Natural killer cell treated with Interleukin-12 subunit alpha and Interleukin-12 subunit beta and Interleukin-15 and Interleukin-18, amount 100 ng/mL, for 72 hours (primary cell): ENCODE measurements around the gene FAM83B. TPM values are rescaled to one million over a fixed set of nuclear protein-coding genes. Genes with fewer than 3 reads are reported as not detected.

Experiments
- ATAC-seq, 2 donors: fragments of 150-1000 bp; cut with Tn5 transposase in 1 of 2; sonication (Bioruptor Pico), chemical (Tn5 transposase) in 1 of 2; 2 replicates each; pipeline ENCODE4 v1.10.0; 2021
- DNase-seq: peaks from one replicate; pipeline ENCODE4 v3.0.0; 2022; ENCODE audit warnings: low spot score
- H3K27ac Mint-ChIP-seq, 2 donors: 1 replicate in 1 of 2; 2 replicates in 1 of 2; pipeline ENCODE4 v1.8.0; 2022; ENCODE audit warnings: mixed read lengths in 2 of 2, mild to moderate bottlenecking in 1 of 2, moderate library complexity in 1 of 2
- H3K27me3 Mint-ChIP-seq, 2 donors: 1 replicate in 1 of 2; 2 replicates in 1 of 2; pipeline ENCODE4 v1.8.0; 2022; ENCODE audit warnings: mixed read lengths in 2 of 2
- H3K36me3 Mint-ChIP-seq: one replicate; pipeline ENCODE4 v1.8.0; 2022; ENCODE audit warnings: mixed read lengths
- H3K4me1 Mint-ChIP-seq, 2 donors: 1 replicate in 1 of 2; 2 replicates in 1 of 2; pipeline ENCODE4 v1.8.0; 2022; ENCODE audit warnings: low read depth in 2 of 2, mixed read lengths in 2 of 2, mild to moderate bottlenecking in 1 of 2
- H3K4me3 Mint-ChIP-seq: one replicate; pipeline ENCODE4 v1.8.0; 2022; ENCODE audit warnings: mixed read lengths
- H3K9me3 Mint-ChIP-seq: 2 replicates; pipeline ENCODE4 v1.8.0; 2022; ENCODE audit warnings: mixed read lengths
- total RNA-seq, 2 donors: library from RNA; stranded (reverse); gene quantifications; one replicate each; pipeline ENCODE4 v1.2.3, GENCODE V29; 2022

The FAM83B gene
- total RNA-seq, 2 donors from 2014 or later, result not detected

- no peak for ATAC-seq
- H3K4me3 Mint-ChIP-seq, result no peak overlapping the region
- no peak overlapping the region for H3K27ac Mint-ChIP-seq
- no peaks in the 10 kb centered on the region for H3K9me3 Mint-ChIP-seq
- no peaks in the 10 kb centered on the region for H3K27me3 Mint-ChIP-seq
- H3K4me1 Mint-ChIP-seq, result no peaks in the 10 kb centered on the region
- DNase-seq, result no peak
- H3K36me3 Mint-ChIP-seq, result no peaks in the 10 kb centered on the region
Observed at GRCh38 chr6:54897462-54898189, 51.1 kb downstream of the FAM83B start.

GRCh38 chr6:54898767-54899166 is 52.2 kb downstream of the FAM83B start:
- Mint-ChIP-seq H3K27ac (no peak overlapping the region), H3K27me3 (no peaks in the 10 kb centered on the region), H3K4me1 (no peaks in the 10 kb centered on the region), H3K36me3 (no peaks in the 10 kb centered on the region), H3K9me3 (no peaks in the 10 kb centered on the region), H3K4me3 (no peak overlapping the region)
- ATAC-seq (no peak), DNase-seq (no peak)

GRCh38 chr6:54899442-54899841 is 52.9 kb downstream of the FAM83B start:
- Mint-ChIP-seq H3K27me3 (peaks cover 0 to 2% of the 10 kb centered on the region in 2 donors), H3K4me3 (no peak overlapping the region), H3K9me3 (no peaks in the 10 kb centered on the region), H3K27ac (no peak overlapping the region), H3K4me1 (no peaks in the 10 kb centered on the region), H3K36me3 (no peaks in the 10 kb centered on the region)
- DNase-seq, result no peak
- ATAC-seq, result no peak

- Mint-ChIP-seq H3K4me3 (no peak overlapping the region), H3K4me1 (no peaks in the 10 kb centered on the region), H3K27me3 (peaks cover 5 to 7% of the 10 kb centered on the region in 2 donors), H3K27ac (no peak overlapping the region), H3K9me3 (no peaks in the 10 kb centered on the region), H3K36me3 (no peaks in the 10 kb centered on the region)
- ATAC-seq, result no peak
- no peak for DNase-seq
Observed at GRCh38 chr6:54899986-54900385, 53.4 kb downstream of the FAM83B start.

- ATAC-seq, result no peak
- DNase-seq, result no peak
- H3K4me1 Mint-ChIP-seq, result no peaks in the 10 kb centered on the region
- H3K27ac Mint-ChIP-seq, result no peak overlapping the region
- peaks cover 5 to 7% of the 10 kb centered on the region in 2 donors for H3K27me3 Mint-ChIP-seq
- no peaks in the 10 kb centered on the region for H3K9me3 Mint-ChIP-seq
- H3K4me3 Mint-ChIP-seq, result no peak overlapping the region
- H3K36me3 Mint-ChIP-seq, result no peaks in the 10 kb centered on the region
Observed at GRCh38 chr6:54900666-54901065, 54.1 kb downstream of the FAM83B start.

GRCh38 chr6:54903884-54904283 is 57.3 kb downstream of the FAM83B start:
- DNase-seq (no peak), ATAC-seq (no peak)
- Mint-ChIP-seq H3K27me3 (peaks cover 5 to 7% of the 10 kb centered on the region in 2 donors), H3K27ac (no peak overlapping the region), H3K36me3 (no peaks in the 10 kb centered on the region), H3K4me1 (no peaks in the 10 kb centered on the region), H3K9me3 (no peaks in the 10 kb centered on the region), H3K4me3 (no peak overlapping the region)

- H3K36me3 Mint-ChIP-seq, result no peaks in the 10 kb centered on the region
- H3K4me1 Mint-ChIP-seq, result no peaks in the 10 kb centered on the region
- no peak for DNase-seq
- peaks cover 5 to 7% of the 10 kb centered on the region in 2 donors for H3K27me3 Mint-ChIP-seq
- ATAC-seq, result no peak
- H3K4me3 Mint-ChIP-seq, result no peak overlapping the region
- H3K27ac Mint-ChIP-seq, result no peak overlapping the region
- H3K9me3 Mint-ChIP-seq, result no peaks in the 10 kb centered on the region
Observed at GRCh38 chr6:54907355-54907754, 60.8 kb downstream of the FAM83B start.

- H3K4me3 Mint-ChIP-seq, result no peak overlapping the region
- no peaks in the 10 kb centered on the region for H3K9me3 Mint-ChIP-seq
- no peak overlapping the region for H3K27ac Mint-ChIP-seq
- no peaks in the 10 kb centered on the region for H3K4me1 Mint-ChIP-seq
- H3K27me3 Mint-ChIP-seq, result peaks cover 5 to 7% of the 10 kb centered on the region in 2 donors
- no peak for ATAC-seq
- DNase-seq, result no peak
- H3K36me3 Mint-ChIP-seq, result no peaks in the 10 kb centered on the region
Observed at GRCh38 chr6:54909184-54909583, 62.6 kb downstream of the FAM83B start.

GRCh38 chr6:54910431-54910884 is 63.9 kb downstream of the FAM83B start:
- no peak overlapping the region for H3K27ac Mint-ChIP-seq
- ATAC-seq (no peak), DNase-seq (no peak)
- no peaks in the 10 kb centered on the region for H3K27me3 Mint-ChIP-seq
- H3K4me1 Mint-ChIP-seq, result no peaks in the 10 kb centered on the region
- no peak overlapping the region for H3K4me3 Mint-ChIP-seq
- H3K36me3 Mint-ChIP-seq, result no peaks in the 10 kb centered on the region
- H3K9me3 Mint-ChIP-seq, result no peaks in the 10 kb centered on the region

GRCh38 chr6:54910921-54911320 is 64.3 kb downstream of the FAM83B start:
- no peak overlapping the region for H3K27ac Mint-ChIP-seq
- no peaks in the 10 kb centered on the region for H3K9me3 Mint-ChIP-seq
- H3K4me1 Mint-ChIP-seq, result no peaks in the 10 kb centered on the region

GRCh38 chr6:54913211-54913610 is 66.6 kb downstream of the FAM83B start:
- Mint-ChIP-seq H3K4me3 (no peak overlapping the region), H3K27ac (no peak overlapping the region)

More at GRCh38 chr6:54910921-54911320, 64.3 kb downstream of the FAM83B start:
- ATAC-seq (no peak), DNase-seq (no peak)
- Mint-ChIP-seq H3K36me3 (no peaks in the 10 kb centered on the region), H3K4me3 (no peak overlapping the region), H3K27me3 (no peaks in the 10 kb centered on the region)

GRCh38 chr6:54916858-54917257 is 70.3 kb downstream of the FAM83B start:
- ATAC-seq (no peak), DNase-seq (no peak)
- H3K4me3 Mint-ChIP-seq, result no peak overlapping the region
- no peaks in the 10 kb centered on the region for H3K36me3 Mint-ChIP-seq
- H3K9me3 Mint-ChIP-seq, result no peaks in the 10 kb centered on the region
- no peaks in the 10 kb centered on the region for H3K27me3 Mint-ChIP-seq
- no peak overlapping the region for H3K27ac Mint-ChIP-seq
- H3K4me1 Mint-ChIP-seq, result no peaks in the 10 kb centered on the region

More at GRCh38 chr6:54913211-54913610, 66.6 kb downstream of the FAM83B start:
- Mint-ChIP-seq H3K36me3 (no peaks in the 10 kb centered on the region), H3K4me1 (no peaks in the 10 kb centered on the region), H3K27me3 (no peaks in the 10 kb centered on the region), H3K9me3 (no peaks in the 10 kb centered on the region)
- ATAC-seq (no peak), DNase-seq (no peak)

- Mint-ChIP-seq H3K27me3 (no peaks in the 10 kb centered on the region), H3K27ac (no peak overlapping the region), H3K4me1 (no peaks in the 10 kb centered on the region), H3K36me3 (no peaks in the 10 kb centered on the region), H3K9me3 (no peaks in the 10 kb centered on the region), H3K4me3 (no peak overlapping the region)
- DNase-seq (no peak), ATAC-seq (no peak)
Observed at GRCh38 chr6:54920628-54921027, 74.1 kb downstream of the FAM83B start.

- no peaks in the 10 kb centered on the region for H3K36me3 Mint-ChIP-seq
- no peak for DNase-seq
- H3K27ac Mint-ChIP-seq, result no peak overlapping the region
- no peaks in the 10 kb centered on the region for H3K4me1 Mint-ChIP-seq
- no peaks in the 10 kb centered on the region for H3K27me3 Mint-ChIP-seq
- ATAC-seq, result no peak
- no peaks in the 10 kb centered on the region for H3K9me3 Mint-ChIP-seq
- no peak overlapping the region for H3K4me3 Mint-ChIP-seq
Observed at GRCh38 chr6:54921891-54922290, 75.3 kb downstream of the FAM83B start.
